DMS114 treated with DMSO at 0.1 percent for 48 hours (cell line): ENCODE results near the gene EIF2A.
A peak's percentile ranks its signal among the peaks of the same experiment; 100 is the strongest.
"Not testable (repeated sequence)": the region's sequence is repeated elsewhere in the genome, so short reads cannot be mapped to it uniquely, and the experiment has no call there.

Source experiments
- DNase-seq: peaks from one replicate; lab custom pipeline; 2025; ENCODE audit not compliant: unreplicated experiment; lab: John Stamatoyannopoulos, UW

EIF2A gene

DNA sequence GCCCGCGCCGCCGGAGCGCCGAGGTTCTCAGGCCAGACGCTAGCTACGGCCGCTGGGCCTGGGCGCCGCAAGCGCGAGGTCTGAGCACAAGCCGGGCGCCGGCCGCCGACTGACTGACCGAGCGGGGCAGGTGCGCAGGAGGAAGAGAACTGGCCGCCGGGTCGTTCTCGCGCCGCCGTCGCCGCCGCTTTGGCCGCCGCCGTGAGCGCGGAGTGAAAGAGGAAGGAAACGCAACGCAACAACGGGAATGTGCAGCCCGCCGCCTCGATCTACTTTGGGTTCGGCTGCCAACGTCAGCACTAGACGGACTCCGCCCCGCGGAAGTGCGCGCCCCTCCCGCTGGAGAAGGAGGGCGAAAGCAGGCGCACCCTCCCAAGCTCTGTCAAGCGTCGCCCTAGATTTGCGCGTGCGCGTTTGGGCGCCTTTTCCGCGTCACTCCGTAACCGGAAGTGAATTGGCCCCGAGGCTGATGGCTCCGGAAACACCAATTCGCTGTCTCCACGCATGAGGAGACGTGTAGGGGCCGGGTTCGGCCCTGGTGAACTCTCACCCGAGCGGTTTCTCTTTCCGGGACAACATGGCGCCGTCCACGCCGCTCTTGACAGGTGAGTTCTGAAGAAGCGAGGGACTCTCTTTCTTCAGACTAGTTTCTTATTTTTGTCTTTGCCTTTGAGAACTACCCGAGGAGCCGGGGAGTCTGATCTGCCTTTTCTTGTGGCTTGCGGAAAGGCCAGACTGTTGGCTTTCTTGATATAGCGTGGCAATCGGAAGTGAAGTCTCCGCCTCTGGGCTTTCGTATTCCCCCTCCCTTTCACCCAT, at the start of gene EIF2A, which contains the start of gene SERP1:
Gene EIF2A, plus strand, starts transcription at position 562 of the 819 bp plus-strand sequence. Its CDS starts 16 bp downstream, at position 578.
Gene SERP1, minus strand, starts transcription at position 271 of the 819 bp plus-strand sequence. CDS start 361 bp downstream, outside the sequence.
- DNase-seq: peak; percentile 94

DNA sequence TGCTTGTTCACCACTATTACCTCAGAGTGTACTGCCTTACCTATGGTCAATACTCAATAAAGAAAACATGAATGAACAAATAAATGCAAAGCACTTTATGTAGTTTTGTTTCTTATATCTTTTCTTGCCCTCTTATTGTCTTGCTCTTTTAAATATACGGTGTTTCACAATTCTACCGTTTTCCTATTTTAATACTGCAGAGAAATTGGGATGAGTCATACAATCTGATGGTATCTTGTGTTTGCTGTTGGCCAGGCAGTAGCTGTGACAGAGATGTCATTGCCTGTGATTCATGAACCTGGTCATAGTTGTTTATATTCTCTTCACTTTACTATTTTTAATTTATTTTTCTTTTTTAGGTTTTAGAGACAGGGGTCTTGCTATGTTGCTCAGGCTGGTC, 48.6 kb upstream of the EIF2A start:
- DNase-seq: no peak

DNA sequence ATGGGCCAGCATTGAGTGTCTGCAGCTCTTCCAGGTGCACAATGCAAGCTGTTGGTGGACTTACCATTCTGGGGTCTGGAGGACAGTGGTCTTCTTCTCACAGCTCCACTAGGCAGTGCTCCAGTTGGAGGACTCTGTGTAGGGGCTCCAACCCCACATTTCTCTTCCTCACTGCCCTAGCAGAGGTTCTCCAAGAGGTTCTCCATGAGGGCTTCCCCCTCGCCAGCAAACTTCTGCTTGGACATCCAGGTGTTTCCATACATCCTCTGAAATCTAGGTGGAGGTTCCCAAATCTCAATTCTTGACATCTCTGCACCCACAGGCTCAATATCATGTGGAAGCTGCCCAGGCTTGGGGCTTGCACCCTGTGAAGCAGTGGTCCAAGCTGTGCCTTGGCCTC, 45.6 kb upstream of the EIF2A start:
- DNase-seq: not testable (repeated sequence)

DNA sequence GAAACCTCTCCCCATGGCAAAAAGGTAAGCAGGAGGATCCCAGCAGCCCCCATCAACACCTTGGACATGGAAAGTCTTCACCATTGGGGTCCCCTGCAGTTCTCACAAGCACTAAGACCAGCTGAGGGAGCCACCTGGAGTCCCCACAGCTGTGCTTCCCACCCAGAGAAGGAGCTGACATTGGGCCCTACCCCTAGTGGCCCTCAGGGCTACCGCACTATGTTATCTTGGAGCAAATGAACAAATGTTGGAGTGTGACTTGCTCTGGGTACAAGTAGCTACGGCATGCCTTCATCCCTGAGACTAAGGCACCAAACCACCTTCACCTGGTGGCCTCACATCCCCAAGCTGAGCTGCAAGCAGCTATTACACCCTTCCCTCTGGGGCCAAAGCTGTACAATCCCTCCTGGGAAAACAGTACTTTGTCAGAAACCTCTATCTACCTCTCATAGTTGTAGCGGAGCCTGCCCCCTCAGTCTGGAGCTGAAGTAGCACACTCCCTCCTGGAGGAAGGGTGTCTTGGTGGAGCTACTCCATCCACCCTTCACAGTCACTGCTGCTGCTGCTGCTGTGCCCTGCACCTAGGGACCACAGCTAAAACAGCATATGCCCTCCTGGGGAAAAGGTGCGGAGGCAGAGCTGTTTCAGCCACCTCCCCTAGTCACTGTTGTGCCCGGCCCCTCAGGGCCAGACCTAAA, 43.0 kb upstream of the EIF2A start:
- DNase-seq: no peak

DNA sequence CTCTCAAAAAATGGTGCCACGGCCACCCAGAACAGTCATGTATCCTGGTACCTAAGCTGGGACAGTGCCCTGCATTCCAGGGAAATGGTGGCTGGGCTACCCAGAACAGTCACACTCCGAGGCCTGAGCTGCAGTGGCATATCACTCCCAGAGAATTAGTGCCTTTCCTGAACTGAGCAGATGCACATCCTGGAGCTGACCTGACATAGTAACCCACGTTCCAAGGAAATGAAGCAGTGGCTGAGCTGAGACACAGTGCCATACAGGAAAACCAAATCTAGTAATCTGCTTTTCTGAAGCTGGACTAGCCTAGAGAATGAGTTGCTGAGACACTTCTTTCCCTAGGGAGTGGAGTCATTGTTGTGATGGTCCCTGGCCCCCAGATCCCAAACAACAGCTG, 42.1 kb upstream of the EIF2A start:
- no peak for DNase-seq

DNA sequence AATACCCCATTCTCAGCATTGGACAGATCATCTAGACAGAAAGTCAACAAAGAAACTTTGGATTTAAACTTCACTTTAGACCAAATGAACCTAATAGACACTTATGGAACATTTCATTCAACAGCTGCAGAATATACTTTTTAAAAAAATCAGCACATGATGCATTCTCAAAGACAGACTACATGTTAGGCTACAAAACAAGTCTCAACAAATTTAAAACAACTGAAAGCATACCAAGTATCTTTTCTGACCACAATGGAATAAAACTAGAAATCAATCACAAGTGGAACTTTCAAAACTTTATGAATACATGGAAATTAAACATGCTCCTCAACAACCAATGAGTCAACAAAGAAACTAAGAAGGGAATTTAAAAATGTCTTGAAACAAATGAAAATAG, 38.2 kb upstream of the EIF2A start:
- no peak for DNase-seq

DNA sequence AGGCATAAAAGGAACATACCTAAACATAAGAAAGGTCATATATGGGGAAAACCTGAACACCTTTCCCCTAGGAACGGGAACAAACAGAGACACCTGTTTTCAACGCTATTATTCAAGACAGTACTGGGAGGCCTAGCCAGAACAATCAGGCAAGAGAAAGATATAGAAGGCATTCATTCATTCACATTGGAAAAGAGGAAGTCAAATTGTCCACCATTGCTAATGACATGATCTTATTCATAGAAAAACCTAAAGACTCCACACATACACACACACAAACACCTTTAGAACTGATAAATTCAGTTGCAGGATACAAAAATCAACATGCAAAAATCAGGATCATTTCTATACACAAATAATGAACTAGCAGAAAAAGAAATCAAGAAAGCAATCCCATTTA, 36.8 kb upstream of the EIF2A start:
- no peak for DNase-seq

DNA sequence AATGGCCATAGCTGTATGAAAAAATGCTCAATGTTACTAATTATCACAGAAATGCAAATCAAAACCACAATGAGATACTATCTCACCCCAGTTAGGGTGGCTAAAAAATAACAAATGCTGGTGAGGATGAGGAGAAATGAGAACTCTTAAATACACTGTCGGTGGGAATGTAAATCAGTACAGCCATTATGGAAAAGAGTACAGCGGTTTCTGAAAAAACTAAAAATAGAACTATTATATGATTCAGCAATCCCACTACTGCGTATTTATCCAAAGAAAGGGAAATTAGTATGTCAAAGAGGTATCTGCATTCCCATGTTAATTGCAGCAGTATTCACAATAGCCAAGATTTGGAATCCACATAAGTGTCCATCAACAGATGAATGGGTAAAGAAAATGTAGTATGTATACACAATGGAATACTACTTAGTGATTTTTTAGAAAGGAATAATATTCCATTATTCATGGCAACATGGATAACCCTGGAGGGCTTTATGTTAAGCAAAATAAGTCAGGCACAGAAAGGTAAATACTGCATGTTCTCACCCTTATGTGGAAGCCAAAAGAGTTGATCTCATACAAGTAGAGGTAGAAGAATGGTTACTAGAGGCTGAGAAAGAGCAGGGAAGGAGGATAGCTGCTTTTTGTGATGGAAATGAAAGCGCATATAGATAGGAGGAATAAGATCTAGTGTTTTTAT, 35.3 kb upstream of the EIF2A start:
- no peak for DNase-seq

DNA sequence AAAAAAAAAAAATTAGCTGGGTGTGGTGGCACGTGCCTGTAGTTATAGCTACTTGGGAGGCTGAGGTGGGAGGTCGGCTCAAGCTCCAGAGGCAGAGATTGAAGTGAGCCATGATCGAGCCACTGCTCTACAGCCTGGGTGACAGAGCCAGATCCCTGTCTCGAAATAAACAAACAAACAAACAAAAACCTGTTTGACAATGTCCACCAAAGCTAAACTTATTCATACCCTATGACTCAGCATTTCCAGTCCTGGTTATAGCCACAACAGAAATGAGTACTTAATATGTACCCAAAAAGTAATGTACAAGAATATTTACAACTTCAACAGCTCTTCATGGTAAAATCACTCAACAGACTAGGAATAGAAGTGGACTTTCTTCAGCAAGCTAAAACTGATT, 31.4 kb upstream of the EIF2A start:
- DNase-seq: no peak

DNA sequence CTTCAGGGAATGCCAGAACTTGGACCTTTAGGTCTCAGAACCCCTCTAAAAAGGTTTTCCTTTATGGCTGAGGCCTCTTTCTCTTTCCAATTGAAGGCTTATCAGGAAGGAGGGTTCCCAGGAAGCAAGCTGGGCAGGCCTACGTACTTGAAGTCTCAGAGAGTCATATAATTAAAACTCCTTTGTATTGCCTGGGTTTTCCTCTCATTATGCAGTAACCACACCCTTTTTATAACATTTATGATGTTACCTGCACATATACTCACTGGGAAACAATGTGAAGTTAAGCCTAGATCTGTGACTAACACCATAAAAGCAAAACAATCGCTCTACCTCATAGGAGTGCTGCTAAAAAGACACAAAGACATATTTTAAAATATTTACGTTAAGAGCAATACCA, 27.6 kb upstream of the EIF2A start:
- no peak for DNase-seq

DNA sequence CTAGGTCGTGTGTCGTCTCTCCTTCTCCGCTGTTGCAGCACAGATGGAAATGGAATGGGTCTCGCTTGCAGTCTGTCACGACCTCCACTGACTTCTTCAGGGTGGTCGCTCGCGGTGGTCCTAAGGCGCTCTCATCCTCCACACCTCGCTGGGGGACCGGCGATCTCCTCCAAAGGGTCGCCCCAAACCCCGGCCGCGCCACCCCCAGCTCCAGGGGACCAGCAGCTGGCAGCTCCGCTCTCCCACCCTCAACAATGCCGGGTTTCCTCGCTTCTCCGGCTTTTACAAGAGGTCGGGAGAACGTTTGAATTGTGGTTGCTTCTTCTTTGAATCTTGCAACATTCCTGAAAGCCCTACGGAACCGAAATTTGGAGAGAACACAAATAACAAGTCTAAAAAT, 26.2 kb upstream of the EIF2A start:
- no peak for DNase-seq

DNA sequence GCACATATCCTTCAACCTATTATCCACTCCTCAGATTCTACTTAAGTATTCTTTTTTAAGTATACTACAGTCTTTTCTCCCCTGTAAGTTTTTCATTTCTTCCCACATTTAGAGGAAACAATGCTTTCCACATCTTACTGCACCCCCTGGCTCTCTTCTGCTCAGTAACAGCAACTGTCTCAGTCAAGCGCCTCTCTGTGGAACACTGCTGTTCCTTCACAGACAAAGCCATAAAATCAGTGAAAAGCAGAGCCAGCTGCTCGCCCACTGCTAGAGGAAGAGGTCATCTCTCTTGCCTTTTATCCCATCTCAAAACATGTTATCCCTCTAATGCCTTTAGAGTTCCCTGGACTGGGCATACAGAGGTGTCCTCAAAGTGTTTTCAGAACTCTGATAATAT, 25.1 kb upstream of the EIF2A start:
- DNase-seq: no peak

DNA sequence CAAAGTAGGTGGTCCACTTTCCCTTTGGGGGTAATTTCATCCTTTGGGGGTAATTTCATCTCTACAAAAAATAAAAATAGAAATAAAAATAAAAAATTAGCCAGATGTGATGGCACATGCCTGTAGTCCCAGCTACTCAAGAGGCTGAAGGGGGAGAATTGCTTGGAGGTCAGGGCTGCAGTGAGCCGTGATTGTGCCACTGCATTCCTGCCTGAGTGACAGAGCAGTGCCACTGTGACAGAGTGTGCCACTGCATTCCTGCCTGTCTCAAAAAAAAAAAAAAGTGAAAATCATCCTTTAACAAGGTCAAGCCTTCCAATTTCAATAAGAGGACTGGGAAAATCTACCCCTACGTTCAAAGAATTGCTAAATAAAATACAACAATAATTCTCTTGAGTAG, 23.0 kb upstream of the EIF2A start:
- DNase-seq: no peak

DNA sequence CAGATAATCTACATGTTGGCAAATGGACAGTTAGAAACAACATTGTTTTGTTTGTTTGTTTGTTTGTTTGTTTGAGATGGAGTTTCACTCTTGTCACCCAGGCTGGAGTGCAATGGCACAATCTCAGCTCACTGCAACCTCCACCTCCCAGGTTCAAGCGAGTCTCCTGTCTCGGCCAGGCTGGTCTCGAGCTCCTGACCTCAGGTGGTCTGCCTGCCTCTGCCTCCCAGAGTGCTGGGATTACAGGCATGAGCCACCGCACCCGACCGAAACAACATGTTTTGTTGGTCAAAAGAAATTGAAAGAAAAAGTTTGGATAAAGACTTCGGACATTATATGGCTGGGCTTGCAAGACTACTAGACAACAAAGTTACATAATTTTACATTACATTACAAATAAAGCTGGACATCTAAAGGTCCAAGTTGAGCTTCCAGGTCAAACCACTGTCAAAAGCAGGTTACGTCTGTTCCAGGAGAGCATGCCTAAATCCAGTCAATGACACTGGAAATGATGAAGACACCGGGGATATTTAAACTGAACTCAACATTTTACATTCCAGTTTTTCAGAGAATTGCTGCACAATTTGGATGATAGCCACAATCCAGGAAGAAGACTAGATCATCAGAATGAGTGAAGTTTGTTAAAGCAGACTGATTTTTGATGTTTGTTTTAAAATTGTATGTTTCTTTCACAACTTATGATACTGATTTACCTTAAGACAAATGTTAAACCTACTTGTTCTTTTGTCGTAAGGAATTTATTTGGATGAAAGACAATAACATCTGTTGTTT, 18.9 kb upstream of the EIF2A start:
- no peak for DNase-seq

DNA sequence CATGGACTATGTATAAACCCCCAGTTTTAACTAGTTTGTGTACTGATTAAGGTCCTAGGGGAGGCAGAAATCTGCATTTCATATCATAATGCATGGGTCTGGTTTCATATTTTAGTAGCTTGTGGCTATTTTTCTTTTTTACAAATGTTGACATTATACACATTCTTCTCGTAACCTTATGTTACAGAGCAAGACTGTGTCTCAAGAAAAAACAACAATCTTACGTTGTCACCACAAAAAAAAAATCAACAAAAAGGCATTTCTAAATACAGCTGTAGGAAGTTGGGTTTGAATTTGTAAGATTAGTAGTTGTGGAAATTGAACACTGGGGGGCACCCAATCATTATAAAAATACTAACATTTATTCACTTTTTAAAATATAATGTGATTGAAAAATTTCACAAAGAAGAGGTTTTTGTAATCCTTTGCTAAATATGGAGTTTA, 18.2 kb upstream of the EIF2A start:
- DNase-seq: peak; percentile 22

DNA sequence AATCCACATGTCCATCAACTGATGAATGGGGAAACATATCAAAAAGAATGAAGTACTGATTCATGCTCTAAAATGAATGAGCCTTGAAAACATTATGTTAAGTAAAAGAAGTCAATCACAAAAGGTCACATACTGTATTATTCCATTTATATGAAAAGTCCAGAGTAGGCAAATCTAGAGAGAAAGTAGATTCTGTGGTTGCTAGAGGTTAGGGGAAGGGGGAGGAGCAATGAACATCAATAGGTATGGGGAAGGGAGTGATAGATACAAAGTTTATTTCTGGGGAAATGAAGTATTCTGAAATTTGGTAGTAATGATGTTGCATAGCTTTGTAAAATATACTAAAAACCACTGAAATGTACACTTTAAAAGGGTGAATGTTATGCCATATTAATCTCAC, 14.8 kb upstream of the EIF2A start:
- DNase-seq: no peak

DNA sequence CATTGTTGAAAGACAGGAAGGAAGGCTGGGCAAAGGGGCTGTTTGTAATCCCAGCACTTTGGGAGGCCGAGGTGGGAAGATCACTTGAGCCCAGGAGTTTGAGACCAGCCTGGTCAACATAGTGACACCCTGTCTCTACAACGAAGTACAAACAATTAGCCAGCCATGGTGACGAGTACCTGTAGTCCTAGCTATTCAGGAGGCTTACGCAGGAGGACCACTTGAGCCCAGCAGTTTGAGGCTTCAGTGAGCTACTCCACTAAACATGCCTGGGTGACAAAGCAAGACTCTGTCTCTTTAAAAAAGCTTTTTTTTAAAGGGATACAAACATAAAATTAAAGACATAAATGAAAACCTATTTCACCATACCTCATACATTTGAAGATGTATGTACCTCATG, 11.4 kb upstream of the EIF2A start:
- DNase-seq: no peak

DNA sequence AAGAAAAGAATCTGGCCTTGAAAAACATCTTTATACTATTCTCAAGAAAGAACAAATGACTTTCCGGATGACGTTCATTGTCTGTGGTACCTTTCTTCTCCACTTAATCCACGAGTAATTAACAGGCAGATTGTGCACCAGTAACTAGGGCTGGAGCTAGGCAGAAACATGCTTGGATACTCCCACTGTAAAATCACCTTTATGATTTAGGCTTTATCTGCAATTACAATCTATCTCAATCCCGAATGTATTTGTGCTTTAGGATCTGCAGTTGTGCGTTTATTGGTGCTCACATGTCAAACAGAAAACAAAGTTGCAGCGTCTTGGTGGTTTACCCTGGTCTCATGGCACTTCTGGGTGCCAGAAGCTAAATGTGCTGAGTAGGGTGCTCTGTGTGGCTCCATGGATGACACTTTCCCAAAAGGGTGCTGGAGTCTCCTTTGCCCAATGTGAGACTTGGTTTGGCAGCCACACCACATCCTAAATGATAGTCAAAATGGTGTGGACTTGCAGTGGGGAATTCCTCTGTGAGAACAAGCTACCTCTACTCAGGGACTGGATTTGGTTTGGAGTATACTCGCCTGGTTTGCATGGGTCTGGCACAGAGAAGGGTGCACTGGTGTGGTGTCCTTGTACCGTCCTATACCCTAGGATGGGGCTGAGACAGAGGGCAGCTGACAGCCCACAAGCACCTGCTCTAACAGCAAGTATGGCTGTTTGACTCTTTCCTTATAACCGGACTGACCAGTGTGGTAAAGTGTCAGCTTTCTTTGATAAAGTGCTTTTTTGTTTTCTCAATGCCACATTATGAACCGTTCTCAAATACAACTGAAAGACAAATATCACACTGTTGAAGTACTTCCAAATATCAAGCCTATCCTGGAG, 8.0 kb upstream of the EIF2A start:
- no peak for DNase-seq

DNA sequence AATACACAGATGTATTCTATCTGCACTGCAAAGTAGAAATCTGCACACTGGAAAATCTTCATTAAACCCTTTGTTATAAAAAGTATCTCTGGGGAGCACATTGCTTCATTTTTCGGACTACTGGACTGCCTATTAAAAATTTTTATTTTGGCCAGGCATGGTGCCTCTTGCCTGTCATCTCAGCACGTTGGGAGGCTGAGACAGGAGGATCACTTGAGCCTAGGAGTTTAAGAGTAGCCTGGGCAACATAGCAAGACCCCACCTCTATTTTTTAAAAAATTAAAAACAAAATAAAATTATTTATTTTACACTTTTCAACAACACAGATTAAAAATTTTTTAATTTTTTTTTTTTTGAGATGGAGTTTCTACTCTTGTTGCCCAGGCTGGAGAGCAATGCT, 6.3 kb upstream of the EIF2A start:
- no peak for DNase-seq

DNA sequence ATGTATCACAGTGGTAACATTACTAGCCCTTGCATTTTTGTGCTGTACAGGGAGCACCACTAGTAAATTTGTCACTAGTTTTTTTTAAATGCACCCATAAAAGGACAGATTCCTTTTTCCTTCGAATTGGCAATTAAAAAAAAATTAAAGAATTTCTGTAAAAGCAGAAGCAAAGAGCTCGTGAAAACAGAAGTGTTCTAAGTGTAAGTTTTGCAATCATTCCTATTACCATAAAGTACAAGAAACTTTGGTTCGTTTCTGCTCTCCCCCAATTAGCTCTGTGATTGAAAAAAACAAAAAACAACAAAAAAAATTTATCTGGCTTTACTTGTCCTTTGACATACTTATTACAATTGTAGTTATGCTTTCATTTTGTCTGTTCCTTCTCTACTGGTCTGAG, 5.6 kb upstream of the EIF2A start:
- DNase-seq: no peak
